GM12892 (cell line): ENCODE measurements around the gene ETS1. TPM values are rescaled to one million over a fixed set of nuclear protein-coding genes. Genes with fewer than 3 reads are reported as not detected.

Source experiments
- DNase-seq: peaks from one replicate; pipeline ENCODE4 v3.0.0; 2011; ENCODE audit not compliant: insufficient read length
- FAIRE-seq: peaks from 2 replicates; lab custom pipeline; 2011; peaks lifted over from hg19 to GRCh38; lab: Jason Lieb, UNC
- POLR2A ChIP-seq: IDR thresholded peaks from 2 replicates; pipeline ENCODE4 v1.6.1; 2011; ENCODE audit warnings: low read depth, low read length, control low read depth
- POLR2AphosphoS5 ChIP-seq: IDR thresholded peaks from 2 replicates; pipeline ENCODE4 v1.6.1; 2011; ENCODE audit warnings: low read depth, low read length, control low read depth
- TAF1 ChIP-seq: IDR thresholded peaks from 2 replicates; pipeline ENCODE4 v1.6.1; 2011; ENCODE audit warnings: low read depth, mild to moderate bottlenecking, control low read depth, low read length, borderline replicate concordance
- polyA plus RNA-seq: library from polyadenylated mRNA; unstranded; fragments of >200 nt; gene quantifications from one replicate; pipeline ENCODE4 v1.2.1, GENCODE V29; 2012; ENCODE audit warnings: missing spikeins, inconsistent platforms; ENCODE audit not compliant: missing spikeins

The ETS1 gene
- polyA plus RNA-seq: 71.8 TPM

DNA sequence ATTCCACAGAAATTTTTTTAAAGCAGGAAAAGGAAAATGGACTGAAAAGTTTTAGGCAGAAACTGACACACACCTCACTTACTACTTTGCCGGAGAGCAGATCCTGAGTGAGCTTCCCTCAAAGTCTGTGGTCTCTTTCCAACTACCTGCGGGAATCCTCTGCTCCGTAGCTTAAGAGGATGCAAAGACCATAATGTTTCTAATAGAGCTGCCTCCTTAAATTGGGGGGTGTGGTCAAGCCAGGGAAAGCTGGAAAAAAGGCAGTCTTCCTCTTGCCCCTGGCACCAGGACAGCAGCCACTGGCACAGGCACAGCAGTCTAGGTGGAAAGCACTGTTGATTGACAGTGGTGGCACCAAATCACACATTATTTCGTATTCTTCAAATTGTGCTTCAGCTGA, at the start of gene ETS1:
ETS1 (minus strand) TSS at position 144 of the 400 bp plus-strand sequence. CDS start 14,428 bp downstream, outside the sequence.
- DNase-seq: no peak

GRCh38 chr11:128634395-128634794, 47.0 kb upstream of the ETS1 start:
- peak; percentile 44 for FAIRE-seq
- DNase-seq: no peak
- TF ChIP-seq TAF1 (no peak), POLR2A (no peak), POLR2AphosphoS5 (no peak)

More for the DNA sequence above, at the start of gene ETS1:
- TF ChIP-seq POLR2A (no peak), TAF1 (no peak), POLR2AphosphoS5 (no peak)
- no peak for FAIRE-seq

DNA sequence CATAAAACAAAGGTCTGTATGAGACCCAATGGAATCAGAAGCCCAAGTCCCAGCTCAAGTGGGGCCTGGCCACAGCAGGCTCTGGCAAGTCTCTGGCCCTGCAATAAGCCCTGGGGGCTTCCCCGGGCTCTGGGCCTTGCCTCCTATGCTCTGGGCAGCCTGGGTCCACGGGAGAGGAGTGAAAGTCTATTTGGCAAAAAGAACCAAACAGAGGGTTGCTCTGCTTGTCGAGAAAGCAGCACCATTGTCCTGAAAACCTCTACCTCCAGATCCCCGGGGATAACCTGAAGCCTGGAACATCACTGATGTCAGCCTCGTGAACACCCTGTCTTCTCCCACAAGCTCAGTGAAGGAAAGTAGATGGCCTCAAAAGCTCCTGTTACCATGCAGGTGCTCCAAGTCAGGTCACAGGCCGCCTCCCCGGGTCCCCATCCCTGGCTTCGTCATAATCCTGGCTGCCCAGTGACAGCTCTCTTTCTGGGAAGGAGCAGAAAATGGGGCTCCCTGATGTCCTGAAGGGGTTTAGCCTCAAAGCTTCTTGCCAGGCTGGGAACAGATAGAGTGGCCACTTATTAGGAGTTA, 46.1 kb upstream of the ETS1 start:
- no peak for TF ChIP-seq TAF1
- TF ChIP-seq POLR2AphosphoS5: no peak
- TF ChIP-seq POLR2A: no peak
- DNase-seq: no peak
- peak; percentile 84 for FAIRE-seq

DNA sequence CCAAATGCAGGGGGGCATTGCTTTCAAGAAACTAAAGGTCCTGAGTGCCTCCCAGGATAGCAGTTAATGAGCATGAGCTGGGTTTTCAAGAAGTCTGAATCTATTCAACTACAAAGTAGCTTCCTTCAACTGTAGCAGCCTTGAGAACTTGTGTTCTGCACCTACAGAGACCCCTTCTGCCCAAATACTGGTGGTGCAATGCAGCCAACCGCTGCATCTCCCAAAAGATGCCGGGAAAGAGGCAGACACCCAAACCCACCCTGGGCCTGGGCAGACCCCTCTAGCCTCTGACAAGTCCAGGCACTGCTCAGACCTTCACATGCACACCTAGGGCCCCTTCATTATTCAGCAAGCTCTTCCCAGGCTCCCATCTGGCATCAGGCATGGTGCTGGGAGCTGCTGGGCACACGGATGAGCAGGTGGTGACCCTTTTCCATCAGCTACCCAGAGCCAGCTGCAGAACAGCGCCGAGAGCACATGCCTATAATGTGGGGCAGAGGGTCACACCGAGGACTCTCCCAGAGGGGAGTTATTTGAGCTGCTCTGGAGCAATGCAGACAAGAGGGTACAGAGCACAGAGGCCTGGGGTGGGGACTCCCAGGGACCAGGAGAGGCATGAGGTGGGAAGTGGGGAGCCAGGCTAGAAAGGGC, 44.9 kb upstream of the ETS1 start:
- FAIRE-seq: peak; percentile 87

DNA sequence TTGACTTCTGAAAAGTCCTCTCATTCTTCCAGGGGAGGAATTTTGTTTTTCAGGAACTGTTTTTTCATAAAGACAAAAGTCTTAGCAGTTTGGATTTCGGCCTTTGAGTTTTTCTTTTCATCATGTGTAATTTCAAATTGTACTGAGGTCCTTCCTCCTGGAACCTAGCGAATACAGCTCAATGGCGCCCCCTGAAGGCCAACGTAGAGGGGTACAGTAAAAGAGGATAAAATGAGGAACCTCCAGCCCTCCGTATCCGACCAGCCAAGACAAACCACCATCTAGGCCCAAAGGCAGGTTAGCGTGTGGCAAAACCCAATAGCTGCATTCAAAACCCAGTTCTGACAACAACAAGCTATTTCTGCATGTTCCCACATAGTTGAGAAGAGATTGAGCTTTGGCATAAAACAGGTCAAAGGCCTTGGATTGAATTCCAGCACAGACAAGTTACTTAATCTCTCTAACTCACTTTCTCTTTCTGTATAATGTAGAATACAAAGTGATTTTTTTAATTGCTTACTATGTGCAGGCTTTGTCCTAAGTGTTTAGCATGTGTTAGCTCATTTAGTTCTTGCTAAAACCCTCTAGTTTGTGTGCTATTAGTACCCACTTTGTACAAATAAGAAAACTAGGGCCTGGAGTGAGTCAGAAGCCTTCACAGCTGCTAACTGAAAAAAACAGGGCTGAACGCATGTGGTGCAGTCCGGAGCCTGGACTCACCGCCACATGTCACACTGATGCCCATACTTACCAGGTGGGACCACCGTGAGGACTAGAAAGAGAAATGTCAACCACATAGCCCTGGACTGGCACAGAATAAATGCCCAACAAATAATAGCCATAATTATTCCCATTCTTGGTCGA, 43.2 kb upstream of the ETS1 start:
- TF ChIP-seq POLR2AphosphoS5: no peak
- no peak for DNase-seq
- peak; percentile 100 for FAIRE-seq

More for the DNA sequence above, 44.9 kb upstream of the ETS1 start:
- no peak for DNase-seq
- no peak for TF ChIP-seq TAF1
- TF ChIP-seq POLR2AphosphoS5: no peak
- no peak for TF ChIP-seq POLR2A

DNA sequence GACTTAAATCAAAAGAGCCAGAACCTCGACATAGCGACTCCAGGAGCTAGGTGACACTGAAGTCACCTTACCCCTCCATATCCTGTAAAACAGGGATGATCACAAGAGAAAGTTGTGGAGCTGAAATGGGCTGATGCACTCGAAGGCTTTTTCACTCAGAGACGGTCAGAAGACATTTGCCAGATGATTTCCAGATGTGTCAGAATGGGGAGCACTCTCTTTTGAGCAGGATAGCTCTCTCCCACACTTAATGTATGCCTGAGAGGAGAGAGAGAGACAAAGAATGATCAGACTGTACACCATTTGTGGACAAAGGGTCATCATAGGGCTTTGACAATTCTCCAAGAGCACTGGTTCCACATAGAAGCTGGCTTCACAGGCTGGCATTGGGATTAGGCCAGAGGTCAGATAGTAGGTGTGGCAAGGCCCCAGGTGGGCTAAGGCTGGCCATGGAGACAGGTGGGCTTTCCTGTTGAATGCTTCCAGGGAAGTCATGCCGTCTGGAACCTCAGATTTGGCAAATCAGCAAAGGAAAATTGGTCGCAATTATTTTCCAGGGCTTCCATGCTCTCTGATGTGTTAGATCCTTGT, 42.3 kb upstream of the ETS1 start:
- TF ChIP-seq POLR2AphosphoS5: no peak
- no peak for TF ChIP-seq POLR2A
- no peak for TF ChIP-seq TAF1
- DNase-seq (no peak), FAIRE-seq (no peak)

DNA sequence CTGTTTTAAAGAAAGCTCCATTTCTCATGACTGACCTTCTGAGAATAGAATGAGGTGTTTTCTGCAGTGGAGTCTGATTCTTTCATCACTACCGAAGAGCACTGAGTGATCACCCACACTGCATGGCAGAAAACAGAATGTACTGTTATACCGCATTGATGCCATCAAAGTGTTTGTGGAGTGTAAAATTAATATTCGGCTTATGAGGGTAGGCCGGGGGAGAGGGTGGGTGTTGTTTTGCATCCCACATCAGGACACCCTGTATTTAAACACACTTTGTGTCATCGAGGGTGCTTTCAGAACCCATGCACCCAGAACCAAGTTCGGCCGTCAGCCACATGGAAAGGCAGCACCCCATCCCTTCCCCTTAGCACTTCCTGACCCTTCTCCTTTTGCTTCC, 41.3 kb upstream of the ETS1 start:
- FAIRE-seq (peak; percentile 96), DNase-seq (no peak)
- TF ChIP-seq POLR2AphosphoS5 (no peak), TAF1 (no peak), POLR2A (no peak)

DNA sequence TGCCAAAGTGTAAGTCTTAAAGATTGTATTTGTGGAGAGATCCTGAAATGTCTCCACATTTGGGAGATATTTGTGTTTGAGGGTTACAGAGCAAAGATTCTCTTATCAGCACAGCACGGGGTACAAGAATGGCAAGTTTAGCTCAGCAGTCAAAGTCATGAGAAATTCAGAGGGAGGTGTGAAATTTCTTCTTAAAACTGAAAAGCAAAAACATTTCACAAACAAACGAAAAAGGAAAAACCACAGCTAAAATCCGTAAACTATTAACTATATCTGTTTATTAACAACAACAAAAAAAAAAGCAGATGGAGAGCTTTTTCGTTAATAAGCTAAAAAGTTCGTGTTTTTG, 40.9 kb upstream of the ETS1 start:
- DNase-seq: no peak
- TF ChIP-seq POLR2AphosphoS5: no peak
- no peak for TF ChIP-seq POLR2A
- no peak for FAIRE-seq

DNA sequence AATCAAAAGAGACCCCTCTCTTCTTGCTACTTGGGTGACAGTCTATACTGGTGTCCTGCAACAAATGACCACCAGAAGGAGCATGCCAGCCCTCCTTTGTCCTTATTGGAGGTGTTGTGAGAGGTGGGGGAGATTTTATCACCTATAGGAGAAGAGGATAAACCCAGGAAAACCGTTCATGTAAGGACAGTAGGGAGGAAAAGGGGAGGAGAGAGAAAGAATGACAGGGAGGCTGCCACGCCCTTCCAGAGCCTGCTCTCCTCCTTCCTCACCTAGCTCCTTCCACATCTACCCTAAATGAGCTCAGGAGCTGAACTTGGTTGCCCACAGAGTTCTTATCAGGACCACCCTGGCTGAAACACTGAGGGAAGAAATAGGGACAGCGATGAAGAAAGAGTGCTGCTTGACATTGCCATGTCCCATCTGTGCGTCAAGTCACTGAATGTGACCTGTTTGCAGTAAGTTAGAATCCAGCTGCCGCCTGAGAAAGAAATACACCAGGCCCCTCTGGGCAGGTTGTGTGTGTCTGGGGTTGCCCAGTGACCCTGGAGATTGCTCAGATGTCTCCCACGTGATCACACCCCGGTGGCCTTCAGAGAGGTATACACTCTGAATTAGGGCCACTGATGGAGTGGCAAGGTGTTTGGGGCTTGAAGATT, 40.4 kb upstream of the ETS1 start:
- FAIRE-seq: no peak
- TF ChIP-seq POLR2AphosphoS5 (no peak), TAF1 (no peak), POLR2A (no peak)
- no peak for DNase-seq

DNA sequence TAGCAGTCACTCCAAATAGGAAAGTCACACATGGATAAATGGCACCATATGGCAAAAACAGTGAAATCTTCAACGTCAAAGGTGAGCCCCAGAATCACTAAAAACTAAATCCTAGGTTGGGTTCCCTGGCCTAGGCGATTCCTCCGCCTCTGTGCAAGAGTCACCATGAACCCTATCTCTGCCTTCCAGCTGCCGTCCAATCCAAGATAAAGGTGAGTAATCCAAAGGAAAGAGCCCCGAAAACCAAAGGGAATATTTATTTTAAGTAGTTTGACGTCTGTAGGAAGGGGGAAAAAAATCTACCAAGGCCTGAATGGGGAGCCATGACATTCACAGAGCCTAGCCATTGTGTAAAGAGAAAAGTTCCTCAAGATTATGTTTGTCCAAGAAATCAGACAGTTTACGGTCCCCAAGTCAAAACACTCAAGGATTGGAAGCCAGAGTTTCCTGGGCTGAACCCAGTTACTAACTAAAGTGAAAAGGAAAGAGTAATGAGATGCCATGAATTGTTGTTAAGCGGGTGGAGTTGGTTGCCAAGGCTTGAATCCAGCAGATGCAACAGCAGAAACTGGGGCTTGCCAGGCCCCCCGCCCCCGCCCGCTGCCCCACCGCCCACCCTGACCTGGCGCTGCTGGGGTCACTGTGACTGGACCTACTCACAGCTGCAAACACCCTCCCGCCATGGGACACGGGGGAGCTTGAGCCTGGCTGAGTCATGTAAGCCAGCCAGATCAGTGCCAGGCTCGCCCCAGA, 39.7 kb upstream of the ETS1 start:
- TF ChIP-seq POLR2A (no peak), POLR2AphosphoS5 (no peak), TAF1 (no peak)
- no peak for DNase-seq
- no peak for FAIRE-seq
